ENCODE data around the gene PARD3.
A peak's percentile ranks its signal among the peaks of the same experiment; 100 is the strongest.
"Not testable (repeated sequence)": the region's sequence is repeated elsewhere in the genome, so short reads cannot be mapped to it uniquely, and the experiment has no call there.

The PARD3 gene

DNA sequence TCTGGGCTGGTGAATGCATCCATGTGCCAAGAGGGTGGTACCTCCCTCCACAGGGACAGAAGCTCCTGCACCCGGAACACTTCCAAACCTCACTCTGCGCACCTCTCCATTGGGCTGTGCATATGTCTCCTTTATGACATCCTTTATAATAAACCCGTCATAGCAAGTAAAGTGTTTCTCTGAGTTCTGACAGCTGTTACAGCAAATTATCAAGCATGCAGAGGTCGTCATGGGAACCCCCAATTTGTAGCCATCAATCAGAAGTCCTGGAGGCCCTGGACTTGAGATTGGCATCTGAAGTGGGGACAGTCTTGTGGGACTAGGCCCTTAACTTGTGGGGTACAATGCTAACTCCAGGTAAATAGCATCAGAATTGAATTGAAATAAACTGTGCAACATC lies 29.4 kb upstream of the PARD3 start:
- Histone ChIP-seq H3K4me3 (replicated peaks; ENCODE audit: low read depth, low read length) (no peak overlapping the region), H3K27me3 (replicated peaks; ENCODE audit: control insufficient read depth, insufficient read depth, low read length) (no peaks in the 10 kb centered on the region), H3K36me3 (ENCODE audit: control insufficient read depth, insufficient read depth, low read length) (no peaks in the 10 kb centered on the region)
- TF ChIP-seq, protein P1, sequence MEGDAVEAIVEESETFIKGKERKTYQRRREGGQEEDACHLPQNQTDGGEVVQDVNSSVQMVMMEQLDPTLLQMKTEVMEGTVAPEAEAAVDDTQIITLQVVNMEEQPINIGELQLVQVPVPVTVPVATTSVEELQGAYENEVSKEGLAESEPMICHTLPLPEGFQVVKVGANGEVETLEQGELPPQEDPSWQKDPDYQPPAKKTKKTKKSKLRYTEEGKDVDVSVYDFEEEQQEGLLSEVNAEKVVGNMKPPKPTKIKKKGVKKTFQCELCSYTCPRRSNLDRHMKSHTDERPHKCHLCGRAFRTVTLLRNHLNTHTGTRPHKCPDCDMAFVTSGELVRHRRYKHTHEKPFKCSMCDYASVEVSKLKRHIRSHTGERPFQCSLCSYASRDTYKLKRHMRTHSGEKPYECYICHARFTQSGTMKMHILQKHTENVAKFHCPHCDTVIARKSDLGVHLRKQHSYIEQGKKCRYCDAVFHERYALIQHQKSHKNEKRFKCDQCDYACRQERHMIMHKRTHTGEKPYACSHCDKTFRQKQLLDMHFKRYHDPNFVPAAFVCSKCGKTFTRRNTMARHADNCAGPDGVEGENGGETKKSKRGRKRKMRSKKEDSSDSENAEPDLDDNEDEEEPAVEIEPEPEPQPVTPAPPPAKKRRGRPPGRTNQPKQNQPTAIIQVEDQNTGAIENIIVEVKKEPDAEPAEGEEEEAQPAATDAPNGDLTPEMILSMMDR (IDR thresholded peaks at IDR 0.05; ENCODE audit: insufficient read depth, low read length, poor library complexity, severe bottlenecking): no peak
- DNase-seq (ENCODE audit: extremely low read depth, insufficient read length): no peak

DNA sequence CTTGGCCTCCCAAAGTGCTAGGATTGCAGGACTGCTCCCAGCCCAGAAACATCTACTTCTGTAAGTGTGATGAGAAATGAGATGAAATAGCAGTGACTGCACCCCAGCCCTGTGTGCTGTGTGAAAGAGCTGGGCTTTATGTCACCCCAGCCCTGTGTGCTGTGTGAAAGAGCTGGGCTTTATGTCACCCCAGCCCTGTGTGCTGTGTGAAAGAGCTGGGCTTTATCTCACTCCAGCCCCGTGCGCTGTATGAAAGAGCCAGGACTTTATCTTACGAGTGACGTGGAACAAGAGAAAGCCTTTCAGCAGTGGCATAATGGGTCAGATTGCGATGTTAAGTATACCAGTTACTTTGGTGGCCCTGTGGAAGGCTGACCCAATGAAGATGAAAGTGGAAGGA lies 28.4 kb upstream of the PARD3 start:
- H3K36me3 ChIP-seq (ENCODE audit: control insufficient read depth, insufficient read depth, low read length); H3K27me3 ChIP-seq (replicated peaks; ENCODE audit: control insufficient read depth, insufficient read depth, low read length); H3K4me3 ChIP-seq (replicated peaks; ENCODE audit: low read depth, low read length); DNase-seq (ENCODE audit: extremely low read depth, insufficient read length): not testable (repeated sequence)

DNA sequence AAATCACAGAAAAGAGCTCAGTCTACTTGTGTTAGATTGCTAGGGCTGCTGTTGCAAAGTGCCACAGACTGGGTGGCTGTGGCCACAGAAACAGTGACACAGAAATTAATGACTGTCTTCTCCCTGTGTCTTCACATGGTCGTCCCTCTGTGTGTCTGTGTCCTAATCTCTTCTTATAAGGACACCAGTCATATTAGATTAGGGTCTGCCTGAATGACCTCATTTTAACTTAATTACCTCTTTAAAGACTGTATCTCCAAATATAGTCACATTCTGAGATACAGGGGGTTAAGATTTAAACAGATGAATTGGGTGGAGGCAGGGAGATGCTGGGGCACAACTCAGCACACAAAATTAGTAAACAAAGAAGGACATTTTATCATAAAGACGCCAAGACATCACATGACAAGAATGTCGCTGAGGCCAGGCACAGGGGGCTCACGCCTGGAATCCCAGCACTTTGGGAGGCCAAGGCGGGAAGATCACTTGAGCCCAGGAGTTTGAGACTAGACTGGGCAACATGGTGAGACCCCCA lies 23.3 kb upstream of the PARD3 start:
- no peaks in the 10 kb centered on the region for H3K36me3 ChIP-seq (ENCODE audit: control insufficient read depth, insufficient read depth, low read length)
- no peaks in the 10 kb centered on the region for H3K27me3 ChIP-seq (replicated peaks; ENCODE audit: control insufficient read depth, insufficient read depth, low read length)
- DNase-seq (ENCODE audit: extremely low read depth, insufficient read length): no peak
- TF ChIP-seq, protein P1 (IDR thresholded peaks at IDR 0.05; ENCODE audit: insufficient read depth, low read length, poor library complexity, severe bottlenecking): no peak
- H3K4me3 ChIP-seq (replicated peaks; ENCODE audit: low read depth, low read length): no peak overlapping the region

DNA sequence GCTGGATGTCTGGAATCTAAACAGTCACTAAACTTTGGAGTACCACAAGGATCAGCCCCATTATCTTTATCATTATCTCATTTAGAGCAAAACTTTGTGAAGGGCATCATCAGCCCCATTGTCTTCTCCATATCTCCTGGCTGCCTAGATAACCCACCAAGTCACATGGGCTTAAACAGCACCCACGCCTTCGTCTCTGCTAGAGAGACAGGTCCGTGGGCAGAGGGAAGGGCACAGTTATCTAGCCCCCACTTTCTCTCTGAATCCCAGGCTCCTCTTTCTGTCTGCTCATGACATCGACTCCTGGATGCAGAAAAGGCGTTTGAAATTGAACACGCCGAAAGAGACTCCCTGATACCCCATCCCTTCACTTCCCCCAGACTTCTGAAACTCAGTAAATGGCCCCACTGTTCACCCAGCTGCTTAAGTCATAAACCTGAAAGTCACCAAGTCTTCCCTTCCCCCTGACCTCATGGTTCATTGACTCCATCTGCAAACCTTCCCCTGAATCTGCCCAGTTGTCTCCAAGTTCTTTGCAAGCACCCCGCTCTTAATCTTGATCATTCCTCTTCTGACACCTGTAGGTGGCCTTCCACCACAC lies 20.9 kb upstream of the PARD3 start:
- Histone ChIP-seq H3K36me3 (ENCODE audit: control insufficient read depth, insufficient read depth, low read length) (no peaks in the 10 kb centered on the region), H3K27me3 (replicated peaks; ENCODE audit: control insufficient read depth, insufficient read depth, low read length) (no peaks in the 10 kb centered on the region), H3K4me3 (replicated peaks; ENCODE audit: low read depth, low read length) (no peak overlapping the region)
- TF ChIP-seq, protein P1 (IDR thresholded peaks at IDR 0.05; ENCODE audit: insufficient read depth, low read length, poor library complexity, severe bottlenecking): no peak
- DNase-seq (ENCODE audit: extremely low read depth, insufficient read length): peak; percentile 66

DNA sequence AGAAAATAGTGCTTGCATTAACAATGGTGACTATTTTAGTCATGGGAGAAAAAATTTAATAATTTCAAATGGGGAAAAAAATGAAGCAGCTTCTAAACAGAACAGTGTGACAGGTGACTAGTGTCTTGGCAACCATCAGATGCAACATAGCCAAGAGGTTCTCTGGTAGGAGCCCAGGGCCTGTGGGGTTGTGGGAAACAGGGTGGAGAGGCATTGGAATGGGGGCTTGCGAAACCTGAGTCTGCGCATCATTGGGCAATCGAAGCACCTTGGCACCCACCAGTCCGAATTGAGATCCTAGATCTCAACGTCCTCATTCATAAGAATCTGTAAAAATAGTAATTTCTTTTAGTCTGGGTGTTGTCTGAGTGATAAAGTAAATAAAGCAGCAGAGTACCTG lies 19.2 kb upstream of the PARD3 start:
- DNase-seq (ENCODE audit: extremely low read depth, insufficient read length): no peak
- H3K27me3 ChIP-seq (replicated peaks; ENCODE audit: control insufficient read depth, insufficient read depth, low read length): no peaks in the 10 kb centered on the region
- H3K4me3 ChIP-seq (replicated peaks; ENCODE audit: low read depth, low read length): no peak overlapping the region
- TF ChIP-seq, protein P1 (IDR thresholded peaks at IDR 0.05; ENCODE audit: insufficient read depth, low read length, poor library complexity, severe bottlenecking): no peak
- H3K36me3 ChIP-seq (ENCODE audit: control insufficient read depth, insufficient read depth, low read length): no peaks in the 10 kb centered on the region

- DNase-seq (ENCODE audit: extremely low read depth, insufficient read length): no peak
- no peak overlapping the region for H3K4me3 ChIP-seq (replicated peaks; ENCODE audit: low read depth, low read length)
- TF ChIP-seq, protein P1 (IDR thresholded peaks at IDR 0.05; ENCODE audit: insufficient read depth, low read length, poor library complexity, severe bottlenecking): no peak
Observed at GRCh38 chr10:34830217-34830822, 15.2 kb upstream of the PARD3 start.

More at GRCh38 chr10:34830217-34830822, 15.2 kb upstream of the PARD3 start:
- Histone ChIP-seq H3K36me3 (ENCODE audit: control insufficient read depth, insufficient read depth, low read length) (no peaks in the 10 kb centered on the region), H3K27me3 (replicated peaks; ENCODE audit: control insufficient read depth, insufficient read depth, low read length) (no peaks in the 10 kb centered on the region)

Data from GM06990 (cell line).